Adrenal gland (tissue), 5 donors: ENCODE measurements around the gene FKBP6.
"Not testable (repeated sequence)": the region's sequence is repeated elsewhere in the genome, so short reads cannot be mapped to it uniquely, and the experiment has no call there.

ENCODE experiments used
- POLR2A ChIP-seq, 2 donors: fragments of 450-650 bp; IDR thresholded peaks; one replicate each; pipeline ENCODE4 v1.6.1; 2017; ENCODE audit warnings: antibody characterized with exemption in 2 of 2, mild to moderate bottlenecking in 2 of 2, moderate library complexity in 1 of 2
- TF ChIP-seq, protein P1 (sequence below), 6 experiments: fragments of 450-650 bp in 4 of 6; fragments of 200-600 bp in 2 of 6; sonication (generic) in 1 of 6; IDR thresholded peaks; 1 replicate in 5 of 6; 2 replicates in 1 of 6; pipeline versions ENCODE4 v1.5.1 to v1.8.0; 2016 to 2021; ENCODE audit warnings: antibody characterized with exemption in 6 of 6, mild to moderate bottlenecking in 2 of 6, moderate library complexity in 1 of 6
- donor health status: DM: no; HTN: no; CAD: no.

DNA sequence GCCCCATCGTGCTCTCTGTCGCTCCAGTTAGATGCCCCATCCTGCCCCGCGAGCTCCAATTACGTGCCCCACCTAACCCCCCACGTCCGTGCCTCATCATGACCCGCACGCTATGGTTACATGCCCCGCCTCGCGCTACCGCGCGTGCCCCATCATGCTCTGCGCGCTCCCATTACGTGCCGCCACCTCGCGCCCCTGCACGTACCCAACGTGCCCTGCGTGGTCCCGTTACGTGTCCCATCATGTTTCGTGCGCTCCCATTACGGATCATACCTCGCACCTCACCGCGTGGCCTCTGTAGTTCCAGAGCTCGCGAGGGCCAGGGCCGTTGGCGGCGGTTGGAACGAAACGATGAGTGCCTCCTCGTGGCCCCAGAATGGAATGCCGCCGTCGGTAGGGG is at the start of gene FKBP6, which contains the start of gene TRIM50:
- TF ChIP-seq, protein P1, sequence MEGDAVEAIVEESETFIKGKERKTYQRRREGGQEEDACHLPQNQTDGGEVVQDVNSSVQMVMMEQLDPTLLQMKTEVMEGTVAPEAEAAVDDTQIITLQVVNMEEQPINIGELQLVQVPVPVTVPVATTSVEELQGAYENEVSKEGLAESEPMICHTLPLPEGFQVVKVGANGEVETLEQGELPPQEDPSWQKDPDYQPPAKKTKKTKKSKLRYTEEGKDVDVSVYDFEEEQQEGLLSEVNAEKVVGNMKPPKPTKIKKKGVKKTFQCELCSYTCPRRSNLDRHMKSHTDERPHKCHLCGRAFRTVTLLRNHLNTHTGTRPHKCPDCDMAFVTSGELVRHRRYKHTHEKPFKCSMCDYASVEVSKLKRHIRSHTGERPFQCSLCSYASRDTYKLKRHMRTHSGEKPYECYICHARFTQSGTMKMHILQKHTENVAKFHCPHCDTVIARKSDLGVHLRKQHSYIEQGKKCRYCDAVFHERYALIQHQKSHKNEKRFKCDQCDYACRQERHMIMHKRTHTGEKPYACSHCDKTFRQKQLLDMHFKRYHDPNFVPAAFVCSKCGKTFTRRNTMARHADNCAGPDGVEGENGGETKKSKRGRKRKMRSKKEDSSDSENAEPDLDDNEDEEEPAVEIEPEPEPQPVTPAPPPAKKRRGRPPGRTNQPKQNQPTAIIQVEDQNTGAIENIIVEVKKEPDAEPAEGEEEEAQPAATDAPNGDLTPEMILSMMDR (IDR thresholded peaks at IDR 0.05): not testable (repeated sequence)
- TF ChIP-seq POLR2A (IDR thresholded peaks at IDR 0.05): not testable (repeated sequence)
